Measurements from ENCODE around the gene KCNE5. TPM values are rescaled to one million over a fixed set of nuclear protein-coding genes. Genes with fewer than 3 reads are reported as not detected.

KCNE5 gene
- polyA plus RNA-seq, 3 donors = 0.12 to 0.39 (median 0.15) TPM

- no peak for TF ChIP-seq CTCF (IDR thresholded peaks at IDR 0.05)
- intact Hi-C loops (cut with micrococcal nuclease) = no loop called here
Observed at GRCh38 chrX:109623997-109624396, 975 bp downstream of the KCNE5 start.

GRCh38 chrX:109622270-109622669, 2.7 kb downstream of the KCNE5 start:
- DNase-seq = no peak
- Histone ChIP-seq H3K79me2 (ENCODE audit: insufficient read depth, low read length) (no peaks in the 10 kb centered on the region), H3K27ac (ENCODE audit: low read depth in 1 of 2, low read length in 2 of 2) (no peak overlapping the region), H3K27me3 (ENCODE audit: control insufficient read depth in 2 of 2, insufficient read depth in 2 of 2, low read length in 2 of 2) (no peaks in the 10 kb centered on the region), H3K4me2 (replicated peaks; ENCODE audit: extremely low read depth, low read length, poor library complexity, severe bottlenecking) (no peak overlapping the region), H3K4me1 (ENCODE audit: control insufficient read depth in 1 of 2, insufficient read depth in 2 of 2, low read length in 2 of 2) (peaks cover 25 to 30% of the 10 kb centered on the region in 2 donors), H3K36me3 (replicated peaks in 1 of 2; ENCODE audit: control insufficient read depth in 1 of 2, insufficient read depth in 2 of 2, low read length in 2 of 2) (no peaks in the 10 kb centered on the region), H3K4me3 (replicated peaks in 1 of 3; ENCODE audit: low read depth in 2 of 3, low read length in 3 of 3) (no peak overlapping the region), H4K20me1 (ENCODE audit: insufficient read depth, low read length) (no peaks in the 10 kb centered on the region), H3K9me3 (replicated peaks in 1 of 2; ENCODE audit: control insufficient read depth in 1 of 2, insufficient read depth in 1 of 2, low read length in 2 of 2) (no peaks in the 10 kb centered on the region), H3K9ac (ENCODE audit: insufficient read depth, low read length, poor library complexity, severe bottlenecking) (no peak overlapping the region), H2AFZ (ENCODE audit: insufficient read depth, low read depth, low read length, poor library complexity, severe bottlenecking) (no peak overlapping the region)
- H3K4me3 Mint-ChIP-seq = no peak overlapping the region
- H3K27me3 Mint-ChIP-seq (ENCODE audit: low read depth in 3 of 3) = peaks cover 0 to 8% (median 0%) of the 10 kb centered on the region in 3 donors
- no CpG with 5 or more reads among the region's 4 CpGs for WGBS (ENCODE audit: insufficient coverage)
- TF ChIP-seq CTCF (IDR thresholded peaks at IDR 0.05) = no peak
- intact Hi-C loops (cut with micrococcal nuclease) = no loop called here
- no peak overlapping the region for H3K27ac Mint-ChIP-seq
- H3K36me3 Mint-ChIP-seq = no peaks in the 10 kb centered on the region
- peaks cover 0 to 3% (median 0%) of the 10 kb centered on the region in 7 donors for H3K9me3 Mint-ChIP-seq
- H3K4me1 Mint-ChIP-seq = peaks cover 45% of the 10 kb centered on the region

More at GRCh38 chrX:109623997-109624396, 975 bp downstream of the KCNE5 start:
- H2AFZ ChIP-seq (ENCODE audit: insufficient read depth, low read depth, low read length, poor library complexity, severe bottlenecking) = no peak overlapping the region
- peak overlapping the region; percentile 60 for H3K4me2 ChIP-seq (replicated peaks; ENCODE audit: extremely low read depth, low read length, poor library complexity, severe bottlenecking)
- H3K4me3 Mint-ChIP-seq = peak overlapping the region in 1 of 2 donors; percentile 15
- no peaks in the 10 kb centered on the region for H3K27me3 ChIP-seq (ENCODE audit: control insufficient read depth in 2 of 2, insufficient read depth in 2 of 2, low read length in 2 of 2)
- peak overlapping the region in 1 of 7 donors; percentile 73 for H3K27ac Mint-ChIP-seq
- no peak overlapping the region for H3K4me3 ChIP-seq (replicated peaks in 1 of 3; ENCODE audit: low read depth in 2 of 3, low read length in 3 of 3)
- DNase-seq = no peak
- H3K36me3 Mint-ChIP-seq = peaks cover 0 to 5% of the 10 kb centered on the region in 2 donors
- H3K9me3 Mint-ChIP-seq = peaks cover 0 to 3% (median 1%) of the 10 kb centered on the region in 7 donors
- no peaks in the 10 kb centered on the region for H3K79me2 ChIP-seq (ENCODE audit: insufficient read depth, low read length)
- H3K36me3 ChIP-seq (replicated peaks in 1 of 2; ENCODE audit: control insufficient read depth in 1 of 2, insufficient read depth in 2 of 2, low read length in 2 of 2) = no peaks in the 10 kb centered on the region
- H4K20me1 ChIP-seq (ENCODE audit: insufficient read depth, low read length) = no peaks in the 10 kb centered on the region
- no peak overlapping the region for H3K9ac ChIP-seq (ENCODE audit: insufficient read depth, low read length, poor library complexity, severe bottlenecking)
- H3K9me3 ChIP-seq (replicated peaks in 1 of 2; ENCODE audit: control insufficient read depth in 1 of 2, insufficient read depth in 1 of 2, low read length in 2 of 2) = no peaks in the 10 kb centered on the region
- H3K4me1 Mint-ChIP-seq = peaks cover 46% of the 10 kb centered on the region
- 29% methylated on average over 3 of the region's 8 CpGs for WGBS (ENCODE audit: insufficient coverage)
- no peak overlapping the region for H3K27ac ChIP-seq (ENCODE audit: low read depth in 1 of 2, low read length in 2 of 2)
- peaks cover 23 to 28% of the 10 kb centered on the region in 2 donors for H3K4me1 ChIP-seq (ENCODE audit: control insufficient read depth in 1 of 2, insufficient read depth in 2 of 2, low read length in 2 of 2)
- H3K27me3 Mint-ChIP-seq (ENCODE audit: low read depth in 3 of 3) = peaks cover 0 to 9% (median 0%) of the 10 kb centered on the region in 3 donors

All from CD14-positive monocyte (primary cell).